ENCODE measurements around the gene NSUN2. TPM values are rescaled to one million over a fixed set of nuclear protein-coding genes. Genes with fewer than 3 reads are reported as not detected.

NSUN2 gene
- total and polyA plus RNA-seq, 2 of the 4 experiments (the other 2 are of a cell fraction): 51.1 to 61.1 TPM

GRCh38 chr5:6554812-6555211 is 78.0 kb downstream of the NSUN2 start:
- H3K4me3 ChIP-seq (ENCODE audit: insufficient read depth, low read depth, low read length): no peak overlapping the region
- no peaks in the 10 kb centered on the region for H4K20me1 ChIP-seq (ENCODE audit: insufficient read depth, low read length)
- H3K4me1 ChIP-seq (ENCODE audit: control insufficient read depth, insufficient read depth, low read length): no peaks in the 10 kb centered on the region
- no peaks in the 10 kb centered on the region for H3K9me1 ChIP-seq (ENCODE audit: insufficient read depth, low read length)
- no TSS peak for BruUV-seq (replicated peaks)
- H2AFZ ChIP-seq (replicated peaks; ENCODE audit: low read length, poor library complexity): no peak overlapping the region
- H3K4me2 ChIP-seq (ENCODE audit: low read depth, low read length): no peak overlapping the region
- H3K9me3 ChIP-seq (ENCODE audit: control insufficient read depth, insufficient read depth, low read length): no peaks in the 10 kb centered on the region
- intact Hi-C loops (cut with micrococcal nuclease): no loop called here
- H2BK5ac ChIP-seq (ENCODE audit: low read depth, low read length, poor library complexity, severe bottlenecking): no peak overlapping the region
- H3K4ac ChIP-seq (ENCODE audit: low read depth, low read length): no peak overlapping the region
- no peak overlapping the region for H3K18ac ChIP-seq (ENCODE audit: low read depth, low read length)
- H4K91ac ChIP-seq (ENCODE audit: insufficient read depth, low read depth, low read length): no peak overlapping the region
- H3K9ac ChIP-seq (ENCODE audit: low read depth, low read length): no peak overlapping the region
- H2BK15ac ChIP-seq (ENCODE audit: low read depth, low read length): no peak overlapping the region
- no peak overlapping the region for H2BK20ac ChIP-seq (ENCODE audit: low read depth, low read length)
- H3K27ac ChIP-seq (ENCODE audit: insufficient read depth, low read length): no peak overlapping the region
- no peak overlapping the region for H3K14ac ChIP-seq (replicated peaks; ENCODE audit: low read depth, low read length)
- POLR2A ChIA-PET (ENCODE audit: unreplicated experiment): no interaction called here
- H3K23ac ChIP-seq (ENCODE audit: low read depth, low read length): no peak overlapping the region
- H2AK9ac ChIP-seq (replicated peaks; ENCODE audit: low read depth, low read length, poor library complexity): no peak overlapping the region
- ATAC-seq (ENCODE audit: low read depth): no peak
- TF ChIP-seq MAFK (IDR thresholded peaks at IDR 0.05; ENCODE audit: low read depth, low read length): no peak
- no peak for TF ChIP-seq RFX5 (IDR thresholded peaks at IDR 0.05; ENCODE audit: low read depth, low read length)
- no peak for TF ChIP-seq RCOR1 (IDR thresholded peaks at IDR 0.05; ENCODE audit: insufficient replicate concordance, low read length)
- TF ChIP-seq CHD1 (IDR thresholded peaks at IDR 0.05; ENCODE audit: low read depth, low read length): no peak
- no peak for TF ChIP-seq USF2 (IDR thresholded peaks at IDR 0.05; ENCODE audit: low read depth, low read length)
- TF ChIP-seq NFE2L2 (IDR thresholded peaks at IDR 0.05; ENCODE audit: low read depth, low read length): no peak
- no peak for TF ChIP-seq MXI1 (IDR thresholded peaks at IDR 0.05; ENCODE audit: borderline replicate concordance, low read depth, low read length)
- TF ChIP-seq ELK1 (IDR thresholded peaks at IDR 0.05; ENCODE audit: borderline replicate concordance, low read depth, low read length): no peak
- TF ChIP-seq POLR2A (IDR thresholded peaks at IDR 0.05; ENCODE audit: low read depth, low read length): no peak
- no peak for TF ChIP-seq FOS (IDR thresholded peaks at IDR 0.05; ENCODE audit: low read depth, low read length)
- no peak for TF ChIP-seq MAZ (IDR thresholded peaks at IDR 0.05; ENCODE audit: borderline replicate concordance, low read depth, low read length)
- no peaks in the 10 kb centered on the region for H3K27me3 ChIP-seq (ENCODE audit: control insufficient read depth, insufficient read depth, low read length)
- H2AK5ac ChIP-seq (ENCODE audit: low read depth, low read length): no peak overlapping the region
- CTCF ChIA-PET: no interaction called here
- H3K36me3 ChIP-seq (ENCODE audit: control insufficient read depth, insufficient read depth, low read length): no peaks in the 10 kb centered on the region
- WGBS, 2 experiments (ENCODE audit: extremely low coverage in 2 of 2, insufficient read length in 1 of 2): no CpG with 5 or more reads among the region's 4 CpGs
- H3K56ac ChIP-seq (ENCODE audit: extremely low read depth, insufficient read depth, low read length): no peak overlapping the region
- H2BK120ac ChIP-seq (ENCODE audit: low read depth, low read length): no peak overlapping the region
- no peak for DNase-seq
- H4K5ac ChIP-seq (ENCODE audit: low read depth, low read length): no peak overlapping the region
- dilution Hi-C loops (cut with HindIII; ENCODE audit: low sequenced_read_pairs, unreplicated experiment): no loop called here
- no peak overlapping the region for H4K8ac ChIP-seq (ENCODE audit: low read depth in 2 of 2, low read length in 2 of 2)
- in situ Hi-C loops (cut with MboI; ENCODE audit: low sequenced_read_pairs): no loop called here
- no peaks in the 10 kb centered on the region for H3K79me1 ChIP-seq (ENCODE audit: low read depth in 1 of 2, low read length in 2 of 2)
